Naive thymus-derived CD8-positive, alpha-beta T cell (primary cell): ENCODE data around the gene LRP4. TPM values are rescaled to one million over a fixed set of nuclear protein-coding genes. Genes with fewer than 3 reads are reported as not detected.
A peak's percentile ranks its signal among the peaks of the same experiment; 100 is the strongest.

Experiments used
- ATAC-seq, 2 donors: fragments of 150-1000 bp; cut with Tn5 transposase in 1 of 2; sonication (Bioruptor Pico), chemical (Tn5 transposase) in 1 of 2; 1 replicate in 1 of 2; 2 replicates in 1 of 2; pipeline ENCODE4 v1.10.0; 2021; ENCODE audit warnings: mild to moderate bottlenecking in 2 of 2, moderate library complexity in 2 of 2
- POLR2A ChIA-PET: fragments of 350-600 bp; sonication (Branson Sonifier 250); formaldehyde crosslinking; loops from one replicate; lab custom pipeline; 2021; ENCODE audit warnings: antibody characterized with exemption; lab: Charles Lee
- DNase-seq, 10 donors: peaks; one replicate each; pipeline versions ENCODE4 v3.0.0 to v3.0.0-alpha.2; 2020 to 2022
- H3K27ac Mint-ChIP-seq, 10 donors: one replicate each; pipeline ENCODE4 v1.8.0; 2020 to 2022; ENCODE audit warnings: mild to moderate bottlenecking in 10 of 10, mixed read lengths in 10 of 10, moderate library complexity in 4 of 10, inconsistent platforms in 1 of 10
- H3K27me3 Mint-ChIP-seq, 5 donors: one replicate each; pipeline ENCODE4 v1.8.0; 2021 to 2022; ENCODE audit warnings: mixed read lengths in 5 of 5
- H3K36me3 Mint-ChIP-seq, 3 donors: one replicate each; pipeline ENCODE4 v1.8.0; 2020 to 2022; ENCODE audit warnings: mixed read lengths in 3 of 3, mild to moderate bottlenecking in 2 of 3, inconsistent platforms in 1 of 3
- H3K4me1 Mint-ChIP-seq, 4 donors: one replicate each; pipeline ENCODE4 v1.8.0; 2021 to 2022; ENCODE audit warnings: mixed read lengths in 4 of 4
- H3K4me3 Mint-ChIP-seq, 10 donors: one replicate each; pipeline ENCODE4 v1.8.0; 2020 to 2022; ENCODE audit warnings: mild to moderate bottlenecking in 10 of 10, mixed read lengths in 10 of 10, moderate library complexity in 6 of 10, inconsistent platforms in 1 of 10
- H3K9me3 Mint-ChIP-seq, 9 donors: one replicate each; pipeline ENCODE4 v1.8.0; 2020 to 2022; ENCODE audit warnings: mixed read lengths in 9 of 9, mild to moderate bottlenecking in 3 of 9, inconsistent platforms in 1 of 9, moderate library complexity in 1 of 9
- polyA plus RNA-seq, 3 donors: library from polyadenylated mRNA; unstranded; fragments of 300-500 nt; fragmentation: Illumina TruSeq; gene quantifications; one replicate each; pipeline ENCODE4 v1.2.3, GENCODE V29; 2021
- total RNA-seq, 8 experiments: library from RNA in 2 of 8; stranded (reverse) in 2 of 8; gene quantifications; one replicate each; pipeline ENCODE4 v1.2.3 and lab custom pipeline; 2021 to 2026

Gene LRP4
- total and polyA plus RNA-seq, 5 experiments from 2014 or later = not detected

DNA sequence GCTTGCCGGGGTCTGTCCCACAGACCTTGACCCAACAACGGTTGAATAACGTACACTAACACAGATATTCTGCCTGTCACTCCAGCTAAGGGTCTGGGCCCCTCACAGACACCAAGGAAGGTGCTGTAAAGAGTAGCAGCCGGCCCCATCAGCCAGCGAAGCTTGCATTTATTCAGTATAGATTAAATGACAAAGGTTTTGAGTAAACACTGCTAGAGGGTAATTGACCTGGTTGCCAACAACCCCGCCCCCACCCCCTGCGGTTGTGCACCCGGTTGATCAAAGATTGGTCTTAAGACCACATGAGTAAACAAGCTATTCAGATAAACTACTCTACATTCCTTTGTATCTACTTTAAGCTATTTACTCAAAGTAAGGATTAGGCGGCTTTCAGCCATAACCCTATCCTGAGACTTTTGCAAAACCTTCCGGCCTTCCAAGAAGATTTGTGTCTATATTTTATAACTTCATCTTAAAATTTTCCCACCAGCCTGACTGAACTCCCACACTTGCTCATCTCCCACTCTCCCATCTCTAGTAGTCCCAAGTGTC lies 67.4 kb downstream of the LRP4 start:
- Mint-ChIP-seq H3K4me3 (no peak overlapping the region), H3K27ac (no peak overlapping the region), H3K9me3 (peaks cover 0 to 2% (median 0%) of the 10 kb centered on the region in 9 donors), H3K36me3 (no peaks in the 10 kb centered on the region), H3K4me1 (peaks cover 3 to 6% (median 5%) of the 10 kb centered on the region in 4 donors), H3K27me3 (no peaks in the 10 kb centered on the region)
- POLR2A ChIA-PET = interaction anchor here (0.6 kb wide), 1 partner anchor 103 kb away, joined by 4 read pairs; no protein-coding TSS in a partner anchor
- ATAC-seq = no peak
- DNase-seq = no peak

DNA sequence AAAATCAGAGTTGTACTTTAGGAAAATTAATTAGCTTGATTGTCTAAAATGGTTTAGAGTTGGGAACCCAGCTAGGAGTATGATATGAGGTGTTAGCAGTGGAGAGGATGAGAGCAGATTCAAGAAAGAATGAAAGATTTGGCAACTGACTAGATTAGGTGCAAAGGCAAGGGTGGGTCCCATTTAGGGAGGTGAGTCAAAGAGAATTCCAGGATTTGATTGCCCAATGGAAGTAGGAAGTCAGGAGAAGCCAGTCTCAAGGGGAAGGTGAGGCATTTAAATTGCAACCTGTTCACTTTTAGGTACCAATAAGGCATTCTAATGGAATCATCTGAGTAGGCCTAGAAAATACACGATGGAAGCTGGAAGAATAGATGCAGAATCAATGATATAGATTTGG lies 68.7 kb downstream of the LRP4 start:
- DNase-seq (no peak), ATAC-seq (no peak)
- Mint-ChIP-seq H3K36me3 (no peaks in the 10 kb centered on the region), H3K4me3 (no peak overlapping the region), H3K27me3 (no peaks in the 10 kb centered on the region), H3K4me1 (peaks cover 8 to 15% (median 14%) of the 10 kb centered on the region in 4 donors), H3K9me3 (peaks cover 0 to 2% (median 0%) of the 10 kb centered on the region in 9 donors), H3K27ac (no peak overlapping the region)
- POLR2A ChIA-PET = no interaction called here

DNA sequence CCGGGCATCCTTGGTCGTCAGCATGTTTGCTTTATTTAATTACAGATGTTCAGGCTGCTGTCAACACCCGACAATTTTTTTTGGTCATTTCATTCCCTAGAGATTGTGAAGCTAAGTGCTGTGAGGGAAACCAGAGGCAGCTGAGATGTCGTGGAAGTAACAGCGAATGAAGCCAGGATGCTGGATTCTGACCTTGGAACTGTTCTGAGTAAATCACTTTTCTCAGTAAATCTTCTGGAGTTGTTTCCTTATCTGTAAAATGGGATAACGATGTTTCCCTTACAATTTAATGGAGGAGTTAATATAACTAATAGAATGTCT lies 71.9 kb downstream of the LRP4 start:
- ATAC-seq (no peak), DNase-seq (no peak)
- POLR2A ChIA-PET = interaction anchor here (1.0 to 1.2 kb wide), 2 partner anchors 8 to 20 kb away, joined by 3 to 6 read pairs; no protein-coding TSS in a partner anchor
- Mint-ChIP-seq H3K27ac (peak overlapping the region; percentile 68 to 97 (median 96)), H3K36me3 (no peaks in the 10 kb centered on the region), H3K27me3 (no peaks in the 10 kb centered on the region), H3K4me1 (peaks cover 19 to 42% (median 39%) of the 10 kb centered on the region in 4 donors), H3K9me3 (peaks cover 0 to 2% (median 0%) of the 10 kb centered on the region in 9 donors), H3K4me3 (peak overlapping the region; percentile 93 to 99 (median 98))

DNA sequence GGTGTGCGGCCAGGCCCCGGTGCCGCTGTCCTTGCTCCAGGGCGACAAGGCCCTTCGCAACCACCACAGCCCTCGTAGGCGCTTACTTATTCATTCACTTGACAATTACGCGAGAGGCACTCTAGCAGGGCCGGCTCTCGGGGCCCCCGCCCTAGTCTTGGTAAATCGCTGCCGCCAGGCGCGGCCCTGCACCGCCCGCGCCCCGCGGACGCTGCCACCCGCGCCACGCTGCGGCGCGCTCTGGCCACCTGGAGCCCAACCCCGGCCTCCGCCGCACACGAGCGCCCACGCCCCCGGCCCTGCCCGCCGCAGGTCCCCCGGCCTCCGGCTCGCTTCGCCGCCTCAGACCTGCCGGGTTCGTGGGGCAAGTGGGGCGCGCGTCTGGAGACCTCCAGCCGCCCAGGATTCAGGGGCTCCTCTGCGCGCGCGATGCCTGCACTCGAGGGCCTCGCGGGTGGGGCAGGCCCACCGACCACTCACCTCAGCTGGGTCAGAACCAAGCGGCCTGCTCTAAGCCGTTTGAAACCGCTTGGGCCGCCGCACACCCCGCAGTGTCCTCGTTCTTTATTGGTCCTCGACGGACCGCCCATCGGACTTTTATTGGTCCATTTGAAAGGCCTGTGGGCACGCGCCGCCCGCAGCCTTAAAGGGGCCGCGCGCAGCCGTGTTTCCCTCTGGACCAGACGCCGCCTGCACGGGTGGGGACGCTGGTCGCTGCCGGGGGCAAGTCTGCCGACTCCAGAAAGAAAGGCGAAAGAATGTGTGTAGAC lies 72.4 kb downstream of the LRP4 start, which contains the start of gene CKAP5:
CKAP5 (minus strand) TSS at position 541 of the 770 bp plus-strand sequence. CDS start 25,049 bp downstream, outside the sequence.
- POLR2A ChIA-PET = interaction anchor here (0.5 to 1.6 kb wide), 4 partner anchors 9 to 23 kb away, joined by 3 to 10 read pairs (median 4); no protein-coding TSS in a partner anchor
- Mint-ChIP-seq H3K4me3 (peak within 1 kb of the TSS; percentile 93 to 99 (median 98)), H3K4me1 (peaks cover 19 to 42% (median 41%) of the 10 kb centered on the region in 4 donors), H3K27me3 (no peaks in the 10 kb centered on the region), H3K36me3 (peaks cover 0 to 2% (median 0%) of the 10 kb centered on the region in 3 donors), H3K9me3 (no peaks in the 10 kb centered on the region), H3K27ac (peak within 1 kb of the TSS; percentile 84 to 97 (median 96))
- DNase-seq (peak; percentile 68 to 90 (median 82)), ATAC-seq (peak; percentile 89 to 91)

DNA sequence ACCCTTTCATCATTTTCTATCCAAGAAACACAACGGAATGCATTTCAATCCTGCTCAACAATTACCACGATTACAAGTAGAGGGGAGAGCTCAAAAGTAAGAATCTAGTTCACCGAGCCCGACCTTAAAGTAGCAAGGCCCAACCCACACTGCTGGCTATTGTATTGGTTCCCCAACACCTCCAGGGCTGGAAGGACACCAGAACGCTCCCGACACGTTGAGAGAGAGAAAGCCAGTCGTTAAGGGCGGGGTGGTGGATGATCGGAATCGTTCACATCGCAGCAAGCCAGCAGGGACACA lies 73.0 kb downstream of the LRP4 start:
- H3K4me3 Mint-ChIP-seq = peak overlapping the region; percentile 81 to 99 (median 90)
- no peaks in the 10 kb centered on the region for H3K9me3 Mint-ChIP-seq
- H3K27ac Mint-ChIP-seq = peak overlapping the region; percentile 83 to 96 (median 88)
- peaks cover 0 to 6% (median 0%) of the 10 kb centered on the region in 3 donors for H3K36me3 Mint-ChIP-seq
- POLR2A ChIA-PET = interaction anchor here (0.5 to 1.6 kb wide), 2 partner anchors 20 to 22 kb away, joined by 3 to 10 read pairs; no protein-coding TSS in a partner anchor
- DNase-seq = no peak
- no peak for ATAC-seq
- H3K4me1 Mint-ChIP-seq = peaks cover 19 to 43% (median 41%) of the 10 kb centered on the region in 4 donors
- no peaks in the 10 kb centered on the region for H3K27me3 Mint-ChIP-seq

DNA sequence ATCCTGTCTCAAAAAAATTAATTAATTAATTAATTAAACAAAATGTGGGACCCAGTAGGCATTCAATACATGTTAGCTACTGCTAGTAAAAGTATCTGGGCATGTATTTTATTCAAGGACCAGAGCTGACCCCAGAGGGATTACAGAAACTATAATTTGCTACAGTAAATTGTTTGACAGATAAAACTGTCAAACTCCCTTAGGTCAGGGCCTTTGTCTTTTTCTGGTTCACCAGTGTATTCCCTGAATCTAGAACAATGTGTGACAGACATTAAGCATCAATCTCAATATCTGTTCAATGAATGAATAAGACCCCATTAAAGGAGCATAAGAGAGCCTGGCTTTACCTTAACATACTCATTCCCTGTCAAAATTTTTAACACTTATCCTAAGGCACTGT lies 78.2 kb downstream of the LRP4 start:
- ATAC-seq (no peak), DNase-seq (no peak)
- Mint-ChIP-seq H3K9me3 (no peaks in the 10 kb centered on the region), H3K4me3 (no peak overlapping the region), H3K27ac (no peak overlapping the region), H3K27me3 (no peaks in the 10 kb centered on the region), H3K4me1 (peaks cover 17 to 59% (median 57%) of the 10 kb centered on the region in 4 donors), H3K36me3 (peaks cover 0 to 14% (median 0%) of the 10 kb centered on the region in 3 donors)
- POLR2A ChIA-PET = no interaction called here

DNA sequence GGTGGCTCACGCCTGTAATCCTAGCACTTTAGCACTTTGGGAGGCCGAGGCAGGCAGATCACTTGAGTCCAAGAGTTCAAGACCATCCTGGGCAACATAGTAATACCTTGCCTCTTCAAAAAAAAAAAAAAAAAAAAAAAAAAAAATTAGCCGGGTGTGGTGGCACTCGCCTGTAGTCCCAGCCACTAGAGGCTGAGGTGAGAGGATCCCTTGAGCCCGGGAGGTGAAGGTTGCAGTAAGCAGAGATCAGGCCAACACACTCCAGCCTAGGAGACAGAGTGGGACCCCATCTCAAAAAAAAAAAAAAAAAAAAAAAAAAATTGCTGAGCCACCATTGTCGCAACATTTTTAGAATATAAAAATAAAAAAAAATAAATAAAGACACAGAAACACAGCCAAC lies 79.8 kb downstream of the LRP4 start:
- Mint-ChIP-seq H3K27me3 (no peaks in the 10 kb centered on the region), H3K4me1 (peaks cover 15 to 48% (median 42%) of the 10 kb centered on the region in 4 donors), H3K4me3 (no peak overlapping the region), H3K9me3 (no peaks in the 10 kb centered on the region), H3K36me3 (peaks cover 0 to 14% (median 0%) of the 10 kb centered on the region in 3 donors), H3K27ac (no peak overlapping the region)
- ATAC-seq (no peak), DNase-seq (no peak)
- POLR2A ChIA-PET = no interaction called here

DNA sequence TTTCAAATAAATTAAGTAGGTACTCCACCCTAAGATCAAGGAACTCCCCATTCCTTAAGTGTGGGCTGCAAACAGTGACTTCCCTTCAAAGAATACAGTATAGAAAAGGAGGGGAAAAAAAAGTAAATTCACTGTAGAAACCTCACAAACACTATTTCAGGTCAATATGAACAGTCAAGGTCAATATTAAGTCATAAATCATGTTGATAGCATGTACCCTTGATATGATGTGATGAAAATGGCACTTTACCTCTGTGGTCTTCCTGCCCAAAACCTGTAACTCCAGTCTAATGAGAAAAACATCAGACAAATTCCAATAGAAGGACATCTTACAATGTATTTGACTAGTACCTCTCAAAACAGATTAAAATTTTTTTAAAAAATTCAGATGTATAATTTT lies 80.5 kb downstream of the LRP4 start:
- Mint-ChIP-seq H3K9me3 (no peaks in the 10 kb centered on the region), H3K27me3 (no peaks in the 10 kb centered on the region), H3K4me3 (no peak overlapping the region), H3K36me3 (peaks cover 0 to 14% (median 0%) of the 10 kb centered on the region in 3 donors), H3K4me1 (peaks cover 10 to 46% (median 40%) of the 10 kb centered on the region in 4 donors), H3K27ac (no peak overlapping the region)
- DNase-seq = no peak
- POLR2A ChIA-PET = no interaction called here
- ATAC-seq = no peak

DNA sequence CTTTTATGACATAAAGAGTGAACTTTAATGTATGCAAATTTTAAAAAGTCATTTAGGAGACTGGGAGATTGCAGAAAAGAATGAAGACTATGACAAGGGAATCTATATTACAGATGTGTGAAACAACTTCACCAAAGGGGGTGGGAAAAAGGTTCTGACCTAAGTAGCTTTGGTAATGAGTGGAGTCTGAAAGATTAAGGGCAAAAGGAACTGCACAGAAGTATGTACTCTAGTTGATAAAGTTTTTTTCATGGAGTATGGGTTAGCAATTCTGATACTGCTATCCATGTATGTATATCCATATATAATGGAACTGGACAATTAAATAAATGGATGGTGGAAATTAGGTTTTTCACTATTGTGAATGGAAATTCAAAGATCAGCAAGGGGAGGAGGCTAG lies 81.5 kb downstream of the LRP4 start:
- Mint-ChIP-seq H3K9me3 (no peaks in the 10 kb centered on the region), H3K4me1 (peaks cover 8 to 42% (median 34%) of the 10 kb centered on the region in 4 donors), H3K36me3 (peaks cover 0 to 14% (median 0%) of the 10 kb centered on the region in 3 donors), H3K27ac (no peak overlapping the region), H3K27me3 (no peaks in the 10 kb centered on the region), H3K4me3 (no peak overlapping the region)
- POLR2A ChIA-PET = no interaction called here
- ATAC-seq (no peak), DNase-seq (no peak)

DNA sequence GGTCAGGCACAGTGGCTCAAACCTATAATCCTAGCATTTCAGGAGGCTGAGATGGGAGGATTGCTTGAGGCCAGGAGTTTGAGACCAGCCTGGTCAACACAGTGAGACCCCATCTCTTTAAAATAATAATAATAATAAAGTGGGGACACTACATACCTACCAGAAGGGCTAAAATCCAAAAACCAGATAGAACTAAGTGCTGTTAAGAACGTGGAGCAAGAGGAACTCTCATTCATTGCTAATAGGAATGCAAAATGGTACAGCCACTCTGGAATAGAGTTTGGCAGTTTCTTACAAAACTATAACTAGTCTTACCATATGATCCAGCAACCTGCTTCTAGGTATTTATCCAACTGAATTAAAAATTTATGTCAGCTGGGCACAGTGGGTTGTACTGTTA lies 81.9 kb downstream of the LRP4 start:
- Mint-ChIP-seq H3K27me3 (no peaks in the 10 kb centered on the region), H3K4me1 (peaks cover 6 to 43% (median 33%) of the 10 kb centered on the region in 4 donors), H3K9me3 (no peaks in the 10 kb centered on the region), H3K27ac (no peak overlapping the region), H3K4me3 (no peak overlapping the region), H3K36me3 (peaks cover 0 to 14% (median 0%) of the 10 kb centered on the region in 3 donors)
- no peak for DNase-seq
- POLR2A ChIA-PET = no interaction called here
- ATAC-seq = no peak

DNA sequence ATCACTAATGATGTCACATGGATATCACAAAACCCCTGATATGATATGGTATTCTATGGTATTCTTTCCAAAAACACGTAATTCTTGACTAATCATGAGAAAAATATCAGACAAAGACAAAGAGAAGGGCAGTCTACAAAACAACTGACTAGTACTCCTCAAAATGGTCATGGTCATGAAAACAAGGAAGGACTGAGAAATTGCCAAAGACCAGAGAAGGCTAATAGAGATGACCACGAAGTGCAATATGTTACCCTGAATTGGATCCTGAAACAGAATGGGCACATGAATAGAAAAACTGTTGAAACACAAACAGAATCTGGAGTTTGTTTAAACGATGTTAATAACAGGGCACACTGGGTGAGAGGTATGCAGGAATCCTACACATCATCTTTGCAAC lies 82.5 kb downstream of the LRP4 start:
- Mint-ChIP-seq H3K27me3 (no peaks in the 10 kb centered on the region), H3K4me3 (no peak overlapping the region), H3K36me3 (peaks cover 0 to 12% (median 0%) of the 10 kb centered on the region in 3 donors), H3K27ac (no peak overlapping the region), H3K4me1 (peaks cover 9 to 47% (median 31%) of the 10 kb centered on the region in 4 donors), H3K9me3 (no peaks in the 10 kb centered on the region)
- ATAC-seq (no peak), DNase-seq (no peak)
- POLR2A ChIA-PET = no interaction called here

DNA sequence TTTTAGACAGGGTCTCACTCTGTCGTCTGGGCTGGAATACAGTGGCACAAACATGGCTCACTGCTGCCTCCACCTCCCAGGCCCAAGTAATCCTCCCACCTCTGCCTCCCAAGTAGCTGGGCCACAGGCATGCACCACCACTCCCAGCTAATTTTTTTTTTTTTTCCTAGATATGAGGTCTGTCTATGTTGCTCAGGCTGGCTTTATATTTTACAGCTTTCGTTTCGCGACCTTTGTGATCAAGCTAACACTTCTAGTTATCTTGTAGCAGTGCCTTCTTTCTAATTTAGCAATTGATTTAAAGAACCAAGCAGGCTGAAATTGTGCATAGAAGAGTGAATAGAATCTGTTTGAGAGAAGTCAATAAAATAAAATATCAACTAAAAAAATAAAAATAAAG lies 83.5 kb downstream of the LRP4 start:
- H3K27me3 Mint-ChIP-seq = no peaks in the 10 kb centered on the region
- POLR2A ChIA-PET = no interaction called here
- DNase-seq (no peak), ATAC-seq (no peak)
- H3K9me3 Mint-ChIP-seq = no peaks in the 10 kb centered on the region
- H3K4me3 Mint-ChIP-seq = no peak overlapping the region
- H3K27ac Mint-ChIP-seq = no peak overlapping the region
- peaks cover 9 to 50% (median 31%) of the 10 kb centered on the region in 4 donors for H3K4me1 Mint-ChIP-seq
- H3K36me3 Mint-ChIP-seq = peaks cover 0 to 9% (median 0%) of the 10 kb centered on the region in 3 donors
